GM19099 (cell line): ENCODE data around the gene ARMH2.

ENCODE experiments used
- POLR2A ChIP-seq: IDR thresholded peaks from 3 replicates; pipeline ENCODE4 v1.6.1; 2011; ENCODE audit warnings: low read depth; ENCODE audit not compliant: insufficient read length; ENCODE audit errors: extremely low read depth

ARMH2 gene

DNA sequence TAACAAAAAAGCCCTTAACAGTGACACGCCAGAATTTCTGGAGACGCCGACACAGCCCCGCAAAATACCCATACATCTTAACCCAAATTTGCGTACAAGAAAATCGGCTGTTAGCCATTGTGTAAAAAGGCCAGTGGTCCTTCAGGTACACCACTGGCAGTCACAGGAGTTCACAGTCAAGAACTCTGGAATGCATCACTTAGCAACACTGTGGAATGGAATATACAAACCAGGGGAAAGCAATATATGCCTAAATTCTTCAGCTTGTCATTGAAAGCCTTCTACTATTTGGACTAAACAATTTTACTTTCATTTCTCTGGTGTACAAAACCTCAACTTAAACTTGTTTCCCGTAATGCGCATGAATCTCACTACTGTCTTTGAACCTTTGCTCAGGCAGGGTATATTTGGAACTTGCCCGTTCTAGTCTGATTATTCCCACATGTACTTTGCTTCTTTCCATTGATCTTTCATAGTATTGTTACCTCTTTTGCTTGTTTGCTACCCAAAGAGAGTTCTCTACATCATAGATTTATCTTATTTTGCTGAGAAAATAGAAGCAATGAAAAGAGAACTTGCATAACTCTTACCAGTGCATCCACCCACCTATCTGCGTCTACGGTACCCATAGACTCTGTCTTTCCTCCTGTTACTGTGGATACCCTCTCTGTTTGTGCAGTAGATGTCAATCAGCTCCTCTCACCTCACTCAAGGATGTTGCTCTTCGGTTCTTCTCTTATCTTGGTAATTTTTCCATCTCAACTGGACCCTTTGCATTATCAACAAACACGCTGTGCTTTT, at the start of gene ARMH2:
TSS of gene ARMH2 (minus strand) at position 178 of the 801 bp plus-strand sequence. CDS start at position 118, 60 bp downstream.
- TF ChIP-seq POLR2A = no peak

DNA sequence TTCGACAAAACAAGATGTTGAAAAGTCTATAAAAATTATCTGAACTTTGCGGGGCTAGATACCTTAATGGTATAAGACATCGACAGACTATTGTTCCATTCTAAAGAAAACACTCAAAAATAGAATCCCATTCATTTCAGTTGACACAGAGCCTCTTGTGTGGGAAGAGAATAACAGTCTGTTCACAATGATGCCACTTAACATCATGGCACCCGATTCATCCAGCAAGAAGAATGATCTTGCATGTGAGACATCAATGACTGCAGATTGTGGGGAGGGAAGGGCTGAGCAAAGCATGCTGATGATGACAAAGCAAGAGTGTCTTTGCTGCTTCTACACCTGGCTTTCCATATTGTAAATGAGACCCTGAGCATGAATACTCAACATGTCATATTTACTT, 49.7 kb upstream of the ARMH2 start:
- TF ChIP-seq POLR2A = no peak

DNA sequence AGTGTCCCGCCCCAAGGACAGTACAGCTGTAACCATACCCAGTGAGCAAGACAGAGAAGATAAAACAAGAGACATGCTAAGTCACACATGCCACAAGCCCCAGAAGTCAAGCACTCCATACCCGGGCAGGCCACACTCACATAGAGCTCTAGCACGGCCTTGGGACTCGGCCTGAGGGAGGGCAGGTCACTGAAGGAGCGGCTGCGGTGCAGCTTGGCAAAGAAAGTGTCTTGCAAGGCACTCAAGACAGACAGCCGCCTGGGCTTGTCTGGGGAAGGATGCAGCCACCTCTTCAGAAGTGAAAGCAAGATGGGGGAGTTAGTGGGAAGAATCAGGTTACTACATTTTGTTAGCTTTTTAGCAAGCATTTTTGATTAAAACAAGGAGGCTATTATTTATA, 48.7 kb upstream of the ARMH2 start:
- TF ChIP-seq POLR2A = no peak

DNA sequence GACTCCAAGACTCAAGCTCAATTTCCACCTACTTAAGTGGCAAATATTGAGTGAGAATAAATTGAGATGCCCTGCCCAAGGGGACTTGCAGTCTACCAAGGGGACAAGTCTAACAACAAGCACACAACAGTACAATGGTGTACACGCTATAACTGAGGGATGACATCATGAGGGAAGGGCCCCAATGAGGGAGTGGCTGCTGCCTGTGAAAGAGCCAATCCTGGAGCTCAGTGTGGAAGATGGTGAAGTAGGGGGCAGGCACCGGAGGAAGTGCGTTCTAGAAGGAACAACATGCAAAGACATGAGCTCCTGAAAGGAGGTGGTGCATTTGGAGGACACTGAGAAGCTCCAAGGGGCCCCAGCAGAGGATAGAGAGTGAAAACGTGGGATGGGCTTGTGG, 46.9 kb upstream of the ARMH2 start:
- no peak for TF ChIP-seq POLR2A

DNA sequence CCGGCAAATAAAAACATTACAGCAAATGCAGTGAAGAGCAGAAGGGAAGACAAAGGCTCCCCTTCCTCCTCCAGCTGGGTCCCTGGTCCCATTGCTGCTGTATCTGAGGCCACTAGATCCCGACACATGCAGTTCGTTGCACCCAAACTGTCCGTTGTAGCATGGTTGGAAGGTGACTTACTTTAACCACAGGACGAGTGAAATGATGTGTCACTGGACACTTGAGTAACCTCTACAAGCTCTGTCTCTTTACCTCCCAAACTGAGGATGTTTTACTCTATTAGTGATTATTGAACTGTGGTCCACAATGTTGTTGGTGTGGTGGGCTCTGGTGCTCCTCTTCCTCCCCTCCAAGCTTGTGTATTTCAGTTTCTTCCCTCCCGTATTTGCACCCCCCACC, 46.2 kb upstream of the ARMH2 start:
- TF ChIP-seq POLR2A = no peak

DNA sequence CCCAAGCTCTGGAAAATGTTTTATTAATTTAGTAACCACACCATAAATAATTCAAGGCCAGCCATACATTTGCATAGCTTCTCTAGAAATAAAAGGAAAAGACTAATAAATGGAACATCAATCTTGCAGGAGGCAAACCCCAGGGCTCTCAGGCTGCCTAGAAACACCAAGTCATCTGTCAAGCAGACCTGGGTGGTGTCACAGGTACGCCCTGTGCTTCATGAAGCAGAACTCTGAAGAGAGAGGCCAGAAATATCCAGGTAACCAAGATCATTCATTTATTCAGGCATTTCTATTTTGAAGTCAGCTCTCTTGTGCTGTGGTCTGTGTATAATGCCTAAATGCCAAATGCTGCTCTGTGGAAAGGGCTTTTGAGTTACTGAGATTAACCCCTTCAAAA, 45.3 kb upstream of the ARMH2 start:
- TF ChIP-seq POLR2A = no peak

DNA sequence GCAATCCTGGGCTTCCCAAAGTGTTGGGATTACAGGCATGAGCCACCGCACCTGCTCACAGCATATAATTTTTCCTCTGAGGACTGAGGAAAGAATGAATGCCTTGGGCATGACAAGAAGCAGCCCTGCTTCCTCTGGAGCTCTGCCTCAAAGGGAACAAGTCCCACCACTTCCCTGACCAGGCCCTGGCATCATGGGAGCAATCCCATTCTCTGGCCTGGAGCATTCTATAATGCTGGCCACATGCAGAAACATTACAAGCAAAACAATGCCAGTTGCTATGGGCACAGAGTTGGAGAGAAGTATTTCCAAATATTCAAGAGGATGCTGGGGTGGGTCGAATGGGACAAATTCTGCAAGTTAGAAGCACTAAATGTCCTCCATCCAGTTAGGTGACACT, 41.5 kb upstream of the ARMH2 start:
- TF ChIP-seq POLR2A = no peak

DNA sequence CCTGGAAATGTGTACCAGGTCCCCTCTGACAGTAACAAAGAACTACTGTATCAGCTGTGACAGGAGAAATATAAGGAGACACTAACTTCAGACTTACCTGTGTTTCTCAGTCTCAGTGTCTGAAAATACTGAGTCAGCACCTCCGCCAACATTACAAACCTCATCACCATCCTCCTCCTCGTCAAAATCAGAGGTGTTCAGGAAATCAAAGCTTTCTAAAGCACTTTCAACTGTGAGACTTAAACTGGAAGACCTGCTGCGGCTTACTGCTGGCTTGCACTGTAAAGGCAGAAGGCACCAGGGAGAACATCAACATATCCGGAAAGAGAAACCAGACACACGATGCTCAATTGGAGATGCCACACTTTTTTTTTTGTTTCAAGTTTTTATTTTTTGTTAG, 40.3 kb upstream of the ARMH2 start:
- TF ChIP-seq POLR2A = no peak

DNA sequence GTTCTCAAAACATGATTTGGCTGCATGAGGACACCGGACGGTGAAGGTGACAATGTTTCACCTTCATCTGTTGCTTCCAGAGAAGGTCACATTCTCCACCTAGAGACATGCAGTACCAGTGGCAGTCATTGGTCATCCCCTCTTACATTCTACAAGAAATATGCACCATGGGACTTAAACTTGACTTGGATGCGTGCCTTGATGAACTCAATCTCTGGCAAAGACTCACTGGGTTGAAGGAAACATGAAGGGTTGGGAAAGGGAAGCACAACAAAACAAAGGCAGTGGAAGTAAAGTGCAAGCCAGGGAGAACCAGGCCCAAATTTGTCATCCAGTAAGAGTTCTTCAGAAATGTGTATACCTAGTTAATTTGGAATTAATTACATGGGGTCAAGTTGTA, 39.4 kb upstream of the ARMH2 start:
- TF ChIP-seq POLR2A = no peak

DNA sequence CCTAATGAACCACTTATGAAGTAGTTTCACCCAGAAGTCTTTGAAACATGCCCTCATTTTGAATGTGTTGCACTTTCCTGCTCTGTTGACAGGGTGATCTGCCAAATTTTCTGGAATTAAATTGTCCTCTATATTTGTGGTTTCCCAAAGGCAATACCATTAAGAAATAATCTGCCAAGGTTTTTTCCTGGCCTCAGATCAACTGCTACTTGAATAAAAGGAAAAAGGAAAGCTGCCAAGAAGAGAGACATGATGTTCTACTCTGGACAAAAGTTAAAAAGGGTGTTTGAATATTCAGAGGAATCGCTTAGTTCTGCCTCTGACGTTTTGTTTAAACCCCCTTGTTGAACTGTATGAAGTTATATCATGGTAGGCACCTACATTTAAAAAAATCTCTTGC, 37.4 kb upstream of the ARMH2 start:
- no peak for TF ChIP-seq POLR2A

DNA sequence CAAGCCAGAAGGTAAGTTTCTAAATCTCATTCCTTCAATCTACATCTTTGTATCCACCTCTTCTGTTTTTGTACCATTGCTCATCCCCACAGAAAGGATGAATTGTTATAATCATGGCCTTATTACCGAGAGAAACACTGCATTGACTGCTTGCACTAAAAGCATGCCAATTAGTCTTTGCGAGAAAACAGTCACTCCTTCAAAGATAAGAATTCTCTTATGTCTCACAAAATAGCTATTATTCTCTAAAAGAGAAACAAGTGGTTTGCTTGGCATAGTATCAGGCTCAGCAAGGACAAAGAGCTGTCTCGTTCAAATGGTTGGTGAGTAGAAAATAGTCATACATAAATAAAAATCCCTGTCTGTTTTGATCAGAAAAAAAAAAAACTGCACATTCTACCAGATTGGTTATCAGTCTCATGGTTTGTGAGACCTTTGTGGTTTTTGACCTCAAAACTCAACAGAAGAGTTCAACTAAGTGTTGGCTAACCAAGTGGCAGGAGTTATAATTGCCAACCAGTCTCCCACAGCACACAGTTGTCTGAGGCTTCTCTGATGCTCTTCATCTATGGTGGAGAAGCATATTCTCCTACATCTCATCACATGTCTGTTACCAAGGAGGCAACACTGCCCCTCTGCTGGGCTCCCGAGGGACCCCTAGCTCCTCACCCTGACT, 35.1 kb upstream of the ARMH2 start:
- TF ChIP-seq POLR2A = no peak

DNA sequence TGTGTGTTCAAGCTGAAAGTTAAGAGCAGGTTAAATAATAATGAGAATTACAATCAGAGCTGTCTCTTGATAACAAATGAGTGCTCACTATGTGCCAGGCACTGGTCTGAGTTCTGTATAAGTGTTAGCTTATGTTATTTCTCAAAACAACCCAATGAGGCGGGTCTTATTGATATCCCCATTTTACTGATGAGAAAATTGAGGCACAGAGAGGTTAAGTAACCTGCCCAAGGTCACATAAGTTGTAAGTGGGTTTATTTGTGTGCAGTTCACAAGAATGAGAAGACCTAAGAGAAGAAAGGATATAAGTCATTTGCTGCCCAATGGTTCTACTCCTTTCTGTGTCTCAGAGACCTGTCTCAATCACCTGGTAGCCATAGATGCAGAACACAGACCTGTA, 34.1 kb upstream of the ARMH2 start:
- TF ChIP-seq POLR2A = no peak

DNA sequence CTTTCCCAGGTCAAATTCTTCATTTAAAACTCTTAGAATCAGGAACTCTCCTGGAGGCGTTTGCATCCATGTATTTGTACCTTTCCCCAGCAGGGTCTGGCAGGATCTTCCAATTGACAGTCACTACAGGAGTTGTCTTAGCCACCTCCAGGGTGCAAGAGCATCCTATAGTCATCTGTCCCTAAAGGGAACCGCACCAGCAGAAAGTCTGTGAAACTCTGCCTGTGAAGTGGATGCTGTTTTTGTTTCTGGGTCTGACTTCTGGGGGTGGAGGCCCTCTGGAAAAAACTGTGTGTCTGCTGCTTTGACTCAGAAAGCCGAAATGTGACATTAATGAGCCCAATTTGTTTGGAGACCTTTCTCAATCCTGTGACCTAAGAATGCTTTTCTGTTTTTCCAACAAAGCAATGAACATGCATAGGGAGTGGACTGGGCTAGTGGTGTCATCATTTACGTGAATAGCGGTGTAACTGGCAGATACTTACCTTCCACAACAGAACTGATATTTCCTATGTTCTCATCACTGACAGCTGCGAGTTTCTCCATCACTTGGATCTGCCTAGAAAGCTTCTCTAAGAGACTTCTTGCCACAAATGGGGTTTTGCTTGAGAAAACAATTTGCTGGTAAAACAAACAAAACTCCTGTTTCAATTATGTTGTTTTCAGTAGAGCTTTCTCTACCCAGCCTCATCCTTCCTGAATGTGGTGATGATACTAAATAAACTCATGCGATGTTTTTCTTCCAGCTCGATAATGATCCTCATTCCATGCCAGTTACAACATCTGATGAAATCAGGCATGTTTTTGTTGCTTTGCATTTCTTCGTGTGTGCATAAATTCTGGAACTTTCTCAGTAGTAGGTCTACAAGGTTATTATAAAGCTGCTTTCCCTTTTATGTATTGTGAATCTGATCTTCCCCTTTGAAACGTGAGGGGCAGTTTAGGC, 33.3 kb upstream of the ARMH2 start:
- no peak for TF ChIP-seq POLR2A

DNA sequence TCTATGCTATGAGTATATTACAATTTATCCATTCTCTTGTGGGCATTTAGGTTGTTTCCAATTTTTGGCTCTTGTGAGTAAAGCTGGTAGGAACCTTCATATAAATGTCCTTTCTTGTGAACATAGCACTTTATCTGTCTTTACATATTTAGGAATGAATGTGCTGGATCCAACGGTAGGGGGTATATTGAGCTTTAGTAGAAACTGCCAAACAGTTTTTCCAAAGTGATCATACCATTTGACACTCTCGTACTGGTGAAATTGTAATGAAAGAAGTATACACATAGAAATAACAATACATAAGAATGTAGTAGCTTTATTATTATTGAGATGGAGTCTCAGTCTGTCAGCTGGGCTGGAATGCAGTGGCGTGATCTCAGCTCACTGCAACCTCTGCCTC, 30.9 kb upstream of the ARMH2 start:
- TF ChIP-seq POLR2A = no peak

DNA sequence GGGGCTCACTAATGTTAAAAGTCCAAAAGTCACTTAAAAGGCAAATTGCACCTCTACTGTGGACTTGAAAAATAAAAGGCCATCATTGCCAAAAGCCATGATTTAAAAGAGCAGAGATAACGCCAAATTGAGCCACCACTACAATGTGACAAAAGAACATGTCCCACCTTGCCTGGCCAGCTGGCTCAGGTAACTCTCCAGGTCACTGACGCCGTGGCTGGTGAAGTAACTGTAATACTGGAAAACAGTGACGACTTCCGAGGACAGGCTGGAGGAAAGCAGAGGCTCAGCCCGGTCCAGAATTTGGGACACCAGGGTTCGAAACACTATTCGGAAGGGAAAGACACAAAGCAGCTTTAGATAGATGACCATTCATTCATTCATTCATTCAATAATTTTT, 29.3 kb upstream of the ARMH2 start:
- TF ChIP-seq POLR2A = no peak
